ENCODE data around the gene TMEM115.
A peak's percentile ranks its signal among the peaks of the same experiment; 100 is the strongest.

Gene TMEM115

DNA sequence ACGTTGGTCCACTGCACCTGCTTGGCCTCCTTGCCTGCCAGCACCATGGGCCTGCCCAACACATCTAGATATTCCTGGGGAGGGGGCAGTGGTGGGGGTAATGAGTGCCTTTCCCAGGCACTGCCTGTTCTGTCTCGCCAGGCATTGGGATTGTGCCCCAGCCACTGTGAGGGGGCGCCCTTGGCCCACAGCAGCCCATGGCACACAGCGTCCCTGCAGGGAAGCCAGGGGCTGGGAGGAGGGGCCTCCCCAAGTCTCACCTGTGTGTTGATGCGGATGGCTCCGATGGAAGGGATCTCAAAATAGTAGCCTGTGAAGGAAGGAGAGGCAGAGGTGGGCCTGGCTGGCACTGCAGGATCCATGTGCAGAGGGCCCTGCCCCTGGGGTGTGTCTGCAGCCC, 18.7 kb upstream of the TMEM115 start:
- no peak for DNase-seq (ENCODE audit: low read depth)

DNA sequence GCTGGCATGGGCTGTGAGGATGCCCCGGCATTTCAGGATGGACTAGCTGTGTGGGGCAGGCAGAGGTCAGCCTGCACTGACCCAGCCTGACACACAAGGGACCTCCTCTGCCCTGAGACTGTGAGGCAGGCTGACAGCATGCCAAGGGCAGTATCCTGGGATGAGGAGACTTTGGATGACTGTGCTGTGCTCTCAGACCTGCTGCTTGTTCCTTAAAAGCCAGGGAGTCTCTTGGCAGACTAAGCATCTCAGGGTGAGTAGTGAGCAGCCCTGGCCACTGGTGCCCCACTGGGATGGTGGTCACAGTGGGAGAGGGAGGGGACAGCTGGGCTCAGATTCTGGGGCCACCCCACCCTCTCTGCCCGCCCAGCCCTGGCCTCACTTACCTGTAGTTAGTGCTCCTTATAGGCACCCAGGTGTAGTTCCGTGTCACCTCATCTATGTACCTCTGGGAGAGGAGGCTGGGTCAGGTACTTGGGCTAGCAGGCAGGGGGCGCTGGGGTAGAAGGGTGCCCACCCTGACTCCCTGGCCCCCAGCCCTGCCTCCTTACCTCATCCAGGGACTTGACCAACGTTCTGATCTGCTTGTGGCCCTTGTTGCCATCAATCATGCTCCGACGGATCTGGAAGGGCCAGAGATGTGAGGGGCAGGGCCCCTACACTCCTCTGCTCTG, 16.1 kb upstream of the TMEM115 start:
- no peak for DNase-seq (ENCODE audit: low read depth)

DNA sequence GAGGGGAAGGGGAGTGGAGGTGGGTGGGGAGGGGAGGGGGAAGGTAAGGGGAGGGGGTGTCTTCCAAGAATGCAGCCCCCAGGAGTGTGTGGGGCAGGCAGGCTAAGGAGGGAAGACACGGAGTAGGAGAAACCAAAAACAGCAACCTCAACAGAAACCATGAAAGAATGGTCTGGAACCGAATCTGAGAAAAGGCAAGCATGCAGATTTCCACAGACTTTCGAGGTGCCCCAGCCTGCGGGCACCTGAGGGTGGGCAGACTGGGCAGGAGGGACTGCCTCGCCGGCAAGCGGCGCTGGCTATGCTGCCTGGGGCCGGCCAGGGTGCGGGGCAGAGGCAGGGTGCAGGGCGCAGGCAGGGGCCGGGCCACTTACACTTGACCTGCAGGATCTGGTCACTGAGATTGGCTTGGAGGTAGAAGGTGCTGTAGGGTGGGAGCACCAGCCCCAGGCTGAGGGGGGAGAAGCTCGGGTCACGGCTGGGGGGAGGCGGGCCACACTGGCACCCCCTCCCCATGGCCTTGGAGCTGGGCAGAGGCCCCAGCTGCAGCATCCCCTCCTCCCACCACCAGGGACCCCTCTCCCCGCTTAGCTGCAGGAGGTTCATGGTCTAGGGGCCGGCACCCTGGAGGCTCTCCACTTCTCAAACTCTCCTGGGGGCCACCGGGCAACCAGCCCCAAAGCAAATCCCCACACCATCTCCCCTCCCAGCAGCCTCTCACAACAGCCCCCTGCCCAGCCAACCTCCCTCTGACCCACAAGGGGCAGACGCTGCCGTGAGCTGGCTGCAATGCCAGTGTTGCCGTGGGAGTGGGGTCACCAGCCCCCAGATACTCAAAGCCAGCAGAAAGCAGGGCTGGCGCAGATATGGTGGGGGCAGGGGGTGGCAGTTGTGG, 15.3 kb upstream of the TMEM115 start:
- no peak for DNase-seq (ENCODE audit: low read depth)

DNA sequence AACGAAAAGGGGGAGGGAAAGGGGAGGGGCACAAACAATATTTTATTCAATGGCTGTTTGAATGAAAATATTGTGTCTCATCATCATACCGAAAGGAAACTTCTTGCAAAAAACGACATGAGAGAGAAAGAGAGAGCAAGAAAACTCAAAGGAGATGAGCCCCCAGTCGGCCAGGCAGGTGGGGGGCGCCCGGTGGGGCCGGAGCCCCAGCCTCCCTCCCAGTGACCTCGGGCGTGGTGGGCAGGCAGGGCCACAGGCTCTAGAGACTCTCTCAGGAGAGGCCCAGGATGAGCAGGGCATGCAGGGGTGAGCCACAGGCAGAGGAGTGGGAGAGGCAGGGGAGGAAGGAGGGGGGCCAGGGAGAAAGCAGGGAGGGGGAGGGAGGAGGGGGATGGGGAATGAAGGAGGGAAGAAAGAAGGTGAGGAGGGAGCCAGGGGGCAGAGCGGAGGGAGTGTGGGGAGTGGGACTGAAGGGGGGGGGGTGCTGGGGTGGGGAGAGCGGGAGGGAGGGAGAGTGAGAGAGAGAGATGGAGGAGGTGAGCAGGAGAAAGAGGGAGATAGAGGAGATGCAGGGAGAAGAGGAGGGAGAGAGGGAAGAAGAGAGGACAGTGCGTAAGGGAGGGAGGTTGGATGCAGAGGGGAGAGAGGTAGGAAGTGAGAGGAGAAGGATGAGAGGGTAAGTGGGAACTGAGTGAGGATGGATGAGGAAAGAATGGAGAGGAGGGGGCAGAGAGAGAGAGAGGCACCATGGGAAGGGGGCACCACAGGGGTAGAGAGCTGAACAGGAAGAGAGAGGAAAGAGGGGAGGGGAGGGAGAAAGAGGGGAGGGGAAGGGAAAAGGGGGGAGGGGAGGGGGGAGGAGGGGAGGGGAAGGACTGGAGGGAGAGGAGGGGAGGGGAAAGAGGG, 14.1 kb upstream of the TMEM115 start:
- no peak for DNase-seq (ENCODE audit: low read depth)

DNA sequence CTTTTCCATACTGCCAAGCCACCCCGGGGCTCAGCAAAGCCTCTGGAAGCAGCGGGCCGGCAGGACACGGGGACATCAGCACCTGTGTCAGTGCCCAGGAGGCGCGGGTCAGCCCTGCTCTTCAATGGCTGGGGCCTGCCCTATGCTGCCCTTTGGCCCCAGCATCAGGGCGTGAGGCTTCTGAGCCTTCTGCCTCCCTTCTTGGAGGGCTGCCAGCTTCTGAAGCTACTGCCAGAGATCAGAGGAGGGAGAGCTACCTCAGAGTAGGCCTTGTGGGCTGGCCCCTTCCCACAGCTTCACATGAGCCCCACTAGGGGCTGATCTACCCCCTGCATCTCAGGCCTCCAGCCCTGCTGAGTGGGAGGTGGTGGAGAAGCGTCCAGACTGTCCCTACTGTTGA, 13.0 kb upstream of the TMEM115 start:
- DNase-seq (ENCODE audit: low read depth) = no peak

DNA sequence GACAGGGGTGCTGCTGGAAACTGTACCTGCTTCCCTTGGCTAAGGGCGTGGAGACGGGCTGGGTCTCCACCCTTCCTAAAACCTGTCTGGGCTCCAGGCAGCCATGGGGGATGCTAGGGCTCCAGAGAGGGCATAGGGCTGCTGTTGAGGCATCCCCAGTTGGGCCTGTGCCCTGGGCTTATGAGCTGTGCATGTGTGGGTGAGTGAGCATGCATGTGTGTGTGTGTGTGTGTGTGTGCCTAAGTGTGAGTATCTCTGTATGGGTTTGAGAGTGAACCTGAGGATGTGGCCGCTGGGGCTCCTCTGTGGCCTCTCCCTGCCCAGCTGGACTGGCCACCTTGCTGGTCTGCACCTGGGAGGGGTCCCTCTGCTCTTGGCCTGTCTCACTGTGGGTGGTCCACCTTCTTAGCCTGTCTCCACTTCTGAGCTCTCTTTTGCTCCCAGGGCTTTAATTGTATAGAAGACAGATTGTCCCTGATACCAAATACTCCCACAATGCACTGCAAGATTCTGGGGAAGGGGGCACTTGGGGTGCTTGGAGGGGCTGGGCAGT, 11.9 kb upstream of the TMEM115 start:
- DNase-seq (ENCODE audit: low read depth) = no peak

DNA sequence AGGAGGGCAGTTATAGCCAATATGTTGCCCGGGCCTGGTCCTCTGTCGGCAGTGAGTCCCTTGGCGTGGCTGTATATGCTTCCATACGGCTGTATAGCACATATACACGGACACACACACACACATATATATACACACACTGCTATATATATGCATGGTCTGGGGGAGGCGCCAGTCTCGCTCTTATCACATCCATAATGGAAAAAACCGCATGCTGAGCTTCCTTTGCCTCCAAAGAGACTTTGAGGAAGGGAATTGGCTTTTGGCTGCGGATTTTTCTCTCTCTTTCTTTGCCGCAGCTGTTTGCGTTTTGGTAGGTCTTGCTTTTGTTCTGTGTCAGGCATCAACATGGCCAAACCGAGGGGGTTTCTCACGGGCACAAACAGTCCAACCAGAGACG, 11.3 kb upstream of the TMEM115 start:
- DNase-seq (ENCODE audit: low read depth) = no peak

DNA sequence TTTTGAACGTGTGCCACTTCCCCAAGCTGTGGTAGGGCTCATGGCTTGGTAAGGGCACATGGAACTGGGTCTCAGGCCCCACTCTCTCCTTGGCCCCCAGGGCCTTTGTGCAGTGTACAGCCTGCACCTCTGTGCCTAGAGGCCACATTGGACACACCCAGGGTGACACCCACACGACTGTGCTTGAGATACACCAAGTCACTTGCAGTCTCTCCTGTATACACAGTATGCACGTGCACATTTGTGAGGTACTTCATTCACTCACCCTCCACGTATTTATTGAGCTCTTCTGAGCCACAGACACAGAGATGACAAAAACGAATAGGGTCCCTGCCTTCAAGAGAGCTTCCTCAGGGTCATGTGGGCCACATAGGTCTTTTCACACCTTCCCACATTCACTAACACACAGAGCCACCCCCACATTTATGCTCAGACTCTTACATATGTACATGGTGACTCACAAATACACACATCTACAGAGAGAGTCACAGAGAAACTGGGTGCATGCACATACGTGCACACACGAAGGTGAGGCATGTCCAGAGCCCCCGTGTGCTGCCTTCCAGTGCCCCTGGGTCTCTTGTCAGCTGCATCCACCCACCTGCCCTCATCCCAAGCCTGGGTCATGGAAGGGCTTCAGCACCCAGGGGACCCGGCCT, 9.8 kb upstream of the TMEM115 start:
- no peak for DNase-seq (ENCODE audit: low read depth)

DNA sequence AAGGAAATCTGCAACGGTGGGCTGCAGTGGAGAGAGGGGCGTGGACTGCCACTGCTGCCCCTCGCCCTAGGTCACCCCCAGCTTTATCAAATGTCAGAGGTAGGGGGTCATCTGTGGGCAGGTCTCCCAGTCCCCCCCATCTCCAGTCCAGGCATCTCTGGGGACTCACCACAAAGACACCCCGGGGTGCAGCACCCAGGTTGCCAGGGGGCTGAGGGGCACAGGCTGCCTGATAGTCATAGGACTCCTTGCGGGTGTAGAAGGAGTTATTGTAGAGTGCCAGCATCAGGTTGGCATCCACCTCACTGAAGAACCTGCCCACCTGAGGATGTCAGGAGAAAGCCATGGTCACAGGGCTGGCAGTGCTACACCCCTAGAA, 6.5 kb upstream of the TMEM115 start:
- no peak for DNase-seq (ENCODE audit: low read depth)

DNA sequence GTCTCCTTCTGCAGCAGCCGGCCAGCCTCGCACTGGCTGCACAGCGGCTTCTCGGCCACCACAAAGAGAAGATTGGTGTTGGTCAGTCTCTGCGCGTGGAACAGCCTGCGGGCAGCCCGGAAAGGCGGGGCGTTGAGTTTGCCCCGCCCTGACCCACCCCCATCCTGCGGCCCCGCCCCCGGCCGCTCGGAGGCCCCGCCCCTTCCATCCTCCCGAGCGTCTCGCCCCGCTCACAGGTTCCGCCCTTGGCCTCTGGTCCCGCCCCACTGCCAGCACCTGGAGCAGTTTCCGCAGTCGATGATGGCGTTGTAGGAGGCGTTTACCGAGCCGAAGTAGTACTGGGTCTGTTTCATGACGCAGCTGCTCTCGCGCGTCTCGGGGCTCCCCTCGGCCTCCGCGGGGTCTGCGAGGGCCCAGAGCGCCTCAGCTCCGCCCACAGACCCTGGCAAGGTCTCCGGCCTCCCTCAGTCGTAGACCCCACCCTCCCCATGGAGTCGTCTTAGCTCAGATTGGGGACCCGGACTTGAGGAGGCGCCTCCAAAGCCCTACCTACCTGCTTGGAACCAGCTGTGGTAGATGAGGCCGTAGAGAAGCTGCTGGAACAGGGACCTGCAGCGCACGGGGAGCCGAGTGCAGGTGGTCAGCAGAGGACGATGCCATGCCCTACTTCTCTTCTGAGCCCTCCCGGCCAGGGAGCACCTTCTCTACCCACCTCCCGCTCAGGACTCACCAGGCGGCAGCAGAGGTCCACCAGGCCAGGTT, 5.9 kb upstream of the TMEM115 start:
- DNase-seq (ENCODE audit: low read depth) = peak; percentile 38

DNA sequence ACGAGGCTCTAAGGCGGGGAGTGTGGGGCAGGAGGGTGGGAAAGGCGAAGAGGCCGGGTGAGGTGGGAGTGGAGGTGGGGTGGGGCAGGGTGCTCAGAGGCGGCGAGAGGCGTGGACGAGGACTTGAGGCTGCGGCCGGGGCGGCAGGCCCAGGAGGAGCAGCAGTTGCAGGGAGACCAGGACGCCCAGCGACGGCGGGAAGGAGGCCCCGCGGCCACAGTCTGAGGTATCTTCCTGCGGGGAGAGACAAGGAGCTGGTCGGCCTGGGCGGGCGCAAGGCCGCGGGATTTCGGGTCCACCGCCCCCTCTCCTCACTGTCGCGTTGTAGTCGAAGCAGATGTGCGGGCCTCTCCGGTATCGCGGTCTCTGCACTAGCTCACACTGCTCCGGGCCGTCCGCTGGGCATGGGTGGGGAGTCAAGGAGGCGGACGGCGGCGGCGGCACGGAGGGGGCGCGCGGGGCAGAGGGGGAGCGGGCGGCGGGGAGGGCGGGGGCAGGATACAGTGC, 5.3 kb upstream of the TMEM115 start:
- no peak for DNase-seq (ENCODE audit: low read depth)

DNA sequence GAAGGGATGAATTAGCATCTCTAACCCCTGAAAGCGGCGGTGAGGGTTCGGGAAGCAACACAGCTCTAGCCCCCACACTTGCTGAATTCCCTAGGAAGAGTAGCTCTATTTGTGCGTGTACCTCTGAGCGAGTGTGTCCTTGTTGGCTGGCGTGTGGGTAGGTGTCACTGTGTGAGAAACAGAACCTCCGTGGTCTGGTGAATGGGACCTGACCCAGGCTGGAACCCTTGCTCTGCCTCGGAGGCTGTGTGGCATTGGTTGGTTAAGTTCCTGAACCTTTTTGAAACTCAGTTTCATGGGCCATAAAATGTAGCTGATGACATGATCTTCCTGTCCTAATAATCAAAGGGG, 414 bp upstream of the TMEM115 start:
- no peak for DNase-seq (ENCODE audit: low read depth)

DNA sequence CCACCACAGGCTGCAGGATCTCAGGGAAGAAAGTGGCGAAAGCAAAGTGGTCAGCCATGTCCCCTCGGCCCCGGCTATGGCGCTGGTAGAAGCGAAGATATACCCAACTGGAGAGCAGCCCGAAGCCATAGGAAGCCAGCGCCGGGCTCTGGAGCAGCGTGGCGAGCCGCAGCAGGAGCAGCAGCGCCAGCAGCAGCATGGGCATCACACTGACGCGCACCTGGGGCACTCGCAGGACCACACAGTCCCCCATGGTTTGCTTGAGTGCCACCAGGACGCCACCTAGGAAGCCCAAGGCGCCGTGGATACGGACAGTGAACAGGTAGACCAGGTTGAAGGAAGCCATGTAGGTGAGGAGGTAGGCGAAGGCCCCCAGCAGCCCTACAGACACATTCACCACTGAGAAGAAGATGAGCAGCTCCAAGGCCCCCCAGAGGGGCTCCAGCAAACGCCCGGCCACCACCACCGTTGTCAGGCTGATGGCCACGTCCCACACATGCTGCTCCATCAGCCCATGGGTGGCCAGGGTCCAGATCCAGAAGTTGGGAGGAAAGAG, 888 bp downstream of the TMEM115 start:
- DNase-seq (ENCODE audit: low read depth) = no peak

DNA sequence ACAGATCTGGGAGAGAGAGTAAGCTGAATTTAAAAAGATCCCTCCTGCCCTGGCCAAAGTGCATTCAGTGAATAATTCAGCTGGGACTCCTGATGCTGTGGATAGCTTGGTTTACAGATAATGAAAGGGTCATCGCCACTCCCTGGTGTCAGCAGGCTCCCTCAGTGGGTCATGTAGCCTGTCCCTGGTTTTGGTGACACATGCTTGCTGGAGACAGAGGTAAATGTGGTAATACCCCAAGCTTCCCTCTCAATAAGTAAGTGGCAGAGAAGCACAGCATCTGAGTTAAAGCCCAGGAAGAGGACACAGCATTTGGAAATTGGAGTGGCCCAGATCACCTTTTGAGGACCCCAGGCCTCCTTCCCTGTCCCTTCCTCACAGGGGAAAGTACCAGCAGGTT, 1.8 kb downstream of the TMEM115 start:
- DNase-seq (ENCODE audit: low read depth) = no peak

DNA sequence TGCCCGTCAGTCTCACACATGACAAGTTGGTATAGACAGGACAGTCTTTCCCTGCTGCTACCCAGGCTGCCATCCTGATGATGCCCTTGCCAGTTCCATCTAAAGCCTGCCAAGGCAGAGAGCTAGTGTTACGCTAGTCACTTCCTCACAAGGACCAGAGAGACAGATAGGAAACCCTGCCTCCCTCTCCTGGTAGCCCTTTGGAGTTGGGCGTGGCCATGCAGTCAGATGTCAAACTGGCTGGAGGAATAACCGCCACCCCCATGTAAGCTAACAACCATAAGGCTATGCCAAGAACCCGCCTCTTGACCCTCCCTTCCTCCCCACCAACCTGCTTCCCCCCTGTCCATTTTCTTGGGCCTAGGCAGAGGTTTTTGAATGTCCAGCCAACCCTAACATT, 2.8 kb downstream of the TMEM115 start:
- DNase-seq (ENCODE audit: low read depth) = peak; percentile 41

DNA sequence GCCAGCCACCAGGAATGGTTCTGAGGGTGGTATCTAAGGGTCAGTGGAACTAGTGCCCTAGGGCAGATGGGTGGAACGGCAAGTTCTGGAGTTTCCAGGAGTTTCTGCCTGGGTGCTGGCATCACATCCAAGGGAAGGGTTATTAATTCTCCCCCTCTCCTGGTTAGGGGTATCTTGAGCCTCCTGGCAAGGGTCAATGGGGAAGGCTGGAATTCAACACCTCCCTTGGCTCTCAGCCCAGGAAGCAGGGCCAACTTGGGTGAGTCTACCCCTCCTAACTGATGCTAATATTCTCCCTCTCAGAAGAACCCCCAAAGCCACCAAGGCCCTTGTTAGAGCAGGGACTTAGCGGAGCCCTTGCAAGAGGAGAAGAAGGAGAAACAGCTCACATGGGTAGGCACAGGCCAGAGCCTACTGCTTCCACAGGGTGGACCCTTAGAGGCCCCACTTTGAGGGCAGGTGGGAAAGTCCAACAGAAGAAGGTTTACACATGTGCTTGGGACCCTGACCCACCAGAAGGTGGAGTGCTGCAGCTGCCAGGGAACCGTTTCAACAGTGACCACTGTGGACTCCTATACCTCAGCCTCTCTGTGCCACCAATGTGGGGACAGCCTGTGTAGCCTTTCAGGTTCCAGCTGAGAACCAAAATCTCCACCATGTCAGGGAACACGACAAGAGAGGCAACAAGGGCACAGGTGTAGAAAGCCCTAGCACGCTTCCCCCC, 3.3 kb downstream of the TMEM115 start:
- DNase-seq (ENCODE audit: low read depth) = no peak

DNA sequence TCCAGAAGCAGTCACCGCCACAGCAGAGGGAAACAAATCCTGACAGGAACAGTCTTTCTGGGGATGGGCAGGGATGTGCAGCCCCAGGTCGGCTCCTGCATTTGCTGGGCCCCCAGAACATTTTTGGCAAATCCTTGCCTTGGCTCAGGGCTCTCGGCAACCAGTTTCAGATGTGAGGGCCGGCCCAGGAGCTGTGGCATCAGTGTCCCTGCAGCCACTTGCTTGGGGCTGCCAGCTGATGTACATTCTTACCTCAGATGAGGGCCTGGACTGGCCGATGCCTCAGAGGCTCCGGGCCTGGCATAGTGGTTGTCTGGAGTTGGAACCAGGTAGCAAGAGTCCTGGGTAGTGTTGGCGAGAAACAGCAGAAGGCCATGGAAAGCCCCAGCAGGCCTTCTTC, 4.5 kb downstream of the TMEM115 start:
- DNase-seq (ENCODE audit: low read depth) = no peak

DNA sequence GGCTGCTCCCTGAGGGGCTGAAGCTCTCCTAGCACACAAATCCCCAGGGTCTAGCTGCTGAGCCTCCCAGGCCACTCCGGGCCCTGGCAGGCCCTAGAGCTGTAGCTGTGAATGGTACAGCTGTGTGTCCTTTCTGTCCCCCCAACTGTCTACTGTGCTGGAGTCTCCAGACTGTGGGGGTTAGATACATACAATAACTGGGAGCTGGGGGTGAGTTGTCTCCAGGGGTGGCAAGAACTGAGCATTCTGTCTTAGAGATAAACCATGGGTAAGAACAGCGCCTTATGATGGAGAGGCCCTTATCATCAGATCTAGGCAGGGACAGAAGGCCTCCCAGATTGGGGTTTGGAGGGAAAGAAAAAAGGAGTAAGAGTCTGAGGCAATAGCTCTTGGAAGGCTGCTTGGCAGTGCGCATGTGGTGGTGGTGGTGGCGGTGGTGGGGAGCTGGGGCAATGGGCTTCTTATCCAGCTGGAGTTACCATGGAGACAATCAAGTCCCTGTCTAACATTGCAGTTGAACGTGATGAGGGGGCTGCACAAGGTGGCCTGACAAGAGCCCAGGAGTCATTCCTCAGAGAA, 5.0 kb downstream of the TMEM115 start:
- no peak for DNase-seq (ENCODE audit: low read depth)

DNA sequence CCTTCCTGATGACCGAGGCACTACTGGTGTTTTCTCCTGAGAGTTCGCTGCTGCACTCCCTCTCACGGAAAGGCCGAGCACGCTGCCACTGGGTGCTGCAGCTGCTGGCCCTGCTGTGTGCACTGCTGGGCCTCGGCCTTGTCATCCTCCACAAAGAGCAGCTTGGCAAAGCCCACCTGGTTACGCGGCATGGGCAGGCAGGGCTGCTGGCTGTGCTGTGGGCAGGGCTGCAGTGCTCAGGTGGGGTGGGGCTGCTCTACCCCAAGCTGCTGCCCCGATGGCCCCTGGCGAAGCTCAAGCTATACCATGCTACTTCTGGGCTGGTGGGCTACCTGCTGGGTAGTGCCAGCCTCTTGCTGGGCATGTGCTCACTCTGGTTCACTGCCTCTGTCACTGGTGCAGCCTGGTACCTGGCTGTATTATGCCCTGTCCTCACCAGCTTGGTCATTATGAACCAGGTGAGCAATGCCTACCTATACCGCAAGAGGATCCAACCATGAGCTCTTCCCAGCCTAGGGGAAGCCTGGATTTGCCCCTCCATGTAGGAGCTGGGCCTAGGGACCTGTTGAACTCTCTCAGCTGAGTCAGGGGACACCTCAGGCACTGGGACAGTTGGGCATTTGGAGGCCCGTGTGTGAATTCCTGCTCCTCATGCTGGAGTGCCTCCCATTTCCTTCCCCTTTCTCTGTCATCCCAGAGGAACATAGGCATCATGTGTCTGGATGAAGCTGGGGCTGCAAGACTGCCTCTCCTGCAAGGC, 5.9 kb downstream of the TMEM115 start:
- no peak for DNase-seq (ENCODE audit: low read depth)
